Measurements from ENCODE around the gene PTCD2.

PTCD2 gene

GRCh38 chr5:72281764-72282499 lies 38.2 kb upstream of the PTCD2 start:
- H3K27ac ChIP-seq: peak overlapping the region; percentile 100
- peak overlapping the region; percentile 86 for H3K9ac ChIP-seq (ENCODE audit: insufficient read length)
- H3K9me3 ChIP-seq (ENCODE audit: low read depth, low read length): no peaks in the 10 kb centered on the region
- peaks cover 30% of the 10 kb centered on the region for H3K36me3 ChIP-seq (ENCODE audit: insufficient read depth, low read length)
- peak overlapping the region; percentile 68 for H3K4me3 ChIP-seq
- DNase-seq (ENCODE audit: low read depth, low spot score): peak; percentile 96
- TF ChIP-seq FOXP2 (optimal IDR thresholded peaks at IDR 0.05; ENCODE audit: control extremely low read depth, extremely low read length, insufficient read depth): no peak
- no peak for TF ChIP-seq EZH2 (IDR thresholded peaks at IDR 0.05)
- TF ChIP-seq POLR2AphosphoS5 (IDR thresholded peaks at IDR 0.05; ENCODE audit: borderline replicate concordance, low read depth, low read length): peak; percentile 60; the same call in 1 of the 2 replicates

- Histone ChIP-seq H3K27ac (peak overlapping the region; percentile 100), H3K36me3 (ENCODE audit: insufficient read depth, low read length) (peaks cover 32% of the 10 kb centered on the region), H3K9me3 (ENCODE audit: low read depth, low read length) (no peaks in the 10 kb centered on the region), H3K9ac (ENCODE audit: insufficient read length) (peak overlapping the region; percentile 86), H3K4me3 (peak overlapping the region; percentile 68)
- no peak for TF ChIP-seq FOXP2 (optimal IDR thresholded peaks at IDR 0.05; ENCODE audit: control extremely low read depth, extremely low read length, insufficient read depth)
- TF ChIP-seq POLR2AphosphoS5 (IDR thresholded peaks at IDR 0.05; ENCODE audit: borderline replicate concordance, low read depth, low read length): no peak
- no peak for TF ChIP-seq EZH2 (IDR thresholded peaks at IDR 0.05)
- peak; percentile 16 for DNase-seq (ENCODE audit: low read depth, low spot score)
Measured at GRCh38 chr5:72282878-72283277, 37.3 kb upstream of the PTCD2 start.

- TF ChIP-seq POLR2AphosphoS5 (IDR thresholded peaks at IDR 0.05; ENCODE audit: borderline replicate concordance, low read depth, low read length) (no peak), EZH2 (IDR thresholded peaks at IDR 0.05) (no peak)
- peaks cover 31% of the 10 kb centered on the region for H3K36me3 ChIP-seq (ENCODE audit: insufficient read depth, low read length)
- H3K4me3 ChIP-seq: no peak overlapping the region; the same call in 1 of the 2 replicates
- H3K27ac ChIP-seq: peak overlapping the region; percentile 100
- no peaks in the 10 kb centered on the region for H3K9me3 ChIP-seq (ENCODE audit: low read depth, low read length)
- no peak for DNase-seq (ENCODE audit: low read depth, low spot score)
- peak overlapping the region; percentile 86 for H3K9ac ChIP-seq (ENCODE audit: insufficient read length)
Measured at GRCh38 chr5:72283358-72283757, 36.8 kb upstream of the PTCD2 start.

GRCh38 chr5:72284559-72285423 lies 35.4 kb upstream of the PTCD2 start:
- no peak for DNase-seq (ENCODE audit: low read depth, low spot score)
- H3K36me3 ChIP-seq (ENCODE audit: insufficient read depth, low read length): peaks cover 21% of the 10 kb centered on the region
- no peak overlapping the region for H3K4me3 ChIP-seq
- TF ChIP-seq POLR2AphosphoS5 (IDR thresholded peaks at IDR 0.05; ENCODE audit: borderline replicate concordance, low read depth, low read length) (no peak), EZH2 (IDR thresholded peaks at IDR 0.05) (no peak), FOXP2 (optimal IDR thresholded peaks at IDR 0.05; ENCODE audit: control extremely low read depth, extremely low read length, insufficient read depth) (no peak)
- H3K9me3 ChIP-seq (ENCODE audit: low read depth, low read length): no peaks in the 10 kb centered on the region
- peak overlapping the region; percentile 100 for H3K27ac ChIP-seq
- no peak overlapping the region for H3K9ac ChIP-seq (ENCODE audit: insufficient read length)

DNA sequence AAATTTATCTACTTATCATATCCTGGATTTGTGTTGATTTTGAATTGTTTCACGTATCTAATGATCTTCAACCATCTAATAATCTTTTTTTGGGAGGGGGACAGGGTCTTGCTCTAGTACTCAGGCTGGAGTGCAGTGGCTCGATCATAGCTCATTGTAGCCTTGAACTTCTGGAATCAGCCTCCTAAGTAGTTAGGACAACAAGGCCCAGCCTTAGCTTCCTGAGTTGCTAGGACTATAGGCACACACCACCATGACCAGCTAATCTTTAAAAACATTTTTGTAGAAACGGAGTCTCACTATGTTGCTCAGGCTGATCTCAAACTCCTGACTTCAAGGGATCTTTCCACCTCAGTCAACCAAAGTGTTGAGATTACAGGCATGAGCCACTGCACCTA lies 34.8 kb upstream of the PTCD2 start:
- Histone ChIP-seq H3K9me3 (ENCODE audit: low read depth, low read length) (no peaks in the 10 kb centered on the region), H3K9ac (ENCODE audit: insufficient read length) (no peak overlapping the region), H3K27ac (peak overlapping the region; percentile 100), H3K4me3 (no peak overlapping the region), H3K36me3 (ENCODE audit: insufficient read depth, low read length) (peaks cover 27% of the 10 kb centered on the region)
- no peak for DNase-seq (ENCODE audit: low read depth, low spot score)
- TF ChIP-seq POLR2AphosphoS5 (IDR thresholded peaks at IDR 0.05; ENCODE audit: borderline replicate concordance, low read depth, low read length) (no peak), FOXP2 (optimal IDR thresholded peaks at IDR 0.05; ENCODE audit: control extremely low read depth, extremely low read length, insufficient read depth) (no peak), EZH2 (IDR thresholded peaks at IDR 0.05) (no peak)

DNA sequence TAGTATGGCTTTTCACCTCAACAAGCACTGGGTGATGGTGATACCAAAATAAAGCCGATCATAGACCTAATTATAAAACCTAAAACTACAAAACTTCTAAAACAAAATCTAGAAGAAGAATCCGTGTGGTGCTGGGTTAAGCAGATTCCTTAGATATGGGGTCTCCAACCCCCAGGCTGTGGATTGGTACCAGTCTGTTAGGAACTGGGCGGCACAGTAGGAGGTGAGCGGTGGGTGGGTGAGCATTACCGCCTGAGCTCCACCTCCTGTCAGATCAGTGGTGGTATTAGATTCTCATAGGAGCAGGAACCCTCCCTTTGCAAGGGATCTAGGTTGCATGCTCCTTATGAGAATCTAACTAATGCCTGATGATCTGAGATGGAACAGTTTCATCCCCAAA lies 33.4 kb upstream of the PTCD2 start:
- no peak overlapping the region for H3K27ac ChIP-seq
- DNase-seq (ENCODE audit: low read depth, low spot score): no peak
- no peak overlapping the region for H3K4me3 ChIP-seq
- TF ChIP-seq POLR2AphosphoS5 (IDR thresholded peaks at IDR 0.05; ENCODE audit: borderline replicate concordance, low read depth, low read length) (no peak), EZH2 (IDR thresholded peaks at IDR 0.05) (no peak), FOXP2 (optimal IDR thresholded peaks at IDR 0.05; ENCODE audit: control extremely low read depth, extremely low read length, insufficient read depth) (no peak)
- no peak overlapping the region for H3K9ac ChIP-seq (ENCODE audit: insufficient read length)
- H3K36me3 ChIP-seq (ENCODE audit: insufficient read depth, low read length): peaks cover 27% of the 10 kb centered on the region
- no peaks in the 10 kb centered on the region for H3K9me3 ChIP-seq (ENCODE audit: low read depth, low read length)

GRCh38 chr5:72288924-72289323 lies 31.2 kb upstream of the PTCD2 start:
- H3K27ac ChIP-seq: peak overlapping the region; percentile 57; the same call in 1 of the 2 replicates
- peaks cover 36% of the 10 kb centered on the region for H3K36me3 ChIP-seq (ENCODE audit: insufficient read depth, low read length)
- H3K9me3 ChIP-seq (ENCODE audit: low read depth, low read length): no peaks in the 10 kb centered on the region
- DNase-seq (ENCODE audit: low read depth, low spot score): no peak
- no peak overlapping the region for H3K4me3 ChIP-seq
- no peak for TF ChIP-seq EZH2 (IDR thresholded peaks at IDR 0.05)
- no peak for TF ChIP-seq POLR2AphosphoS5 (IDR thresholded peaks at IDR 0.05; ENCODE audit: borderline replicate concordance, low read depth, low read length)
- no peak for TF ChIP-seq FOXP2 (optimal IDR thresholded peaks at IDR 0.05; ENCODE audit: control extremely low read depth, extremely low read length, insufficient read depth)
- no peak overlapping the region for H3K9ac ChIP-seq (ENCODE audit: insufficient read length)

DNA sequence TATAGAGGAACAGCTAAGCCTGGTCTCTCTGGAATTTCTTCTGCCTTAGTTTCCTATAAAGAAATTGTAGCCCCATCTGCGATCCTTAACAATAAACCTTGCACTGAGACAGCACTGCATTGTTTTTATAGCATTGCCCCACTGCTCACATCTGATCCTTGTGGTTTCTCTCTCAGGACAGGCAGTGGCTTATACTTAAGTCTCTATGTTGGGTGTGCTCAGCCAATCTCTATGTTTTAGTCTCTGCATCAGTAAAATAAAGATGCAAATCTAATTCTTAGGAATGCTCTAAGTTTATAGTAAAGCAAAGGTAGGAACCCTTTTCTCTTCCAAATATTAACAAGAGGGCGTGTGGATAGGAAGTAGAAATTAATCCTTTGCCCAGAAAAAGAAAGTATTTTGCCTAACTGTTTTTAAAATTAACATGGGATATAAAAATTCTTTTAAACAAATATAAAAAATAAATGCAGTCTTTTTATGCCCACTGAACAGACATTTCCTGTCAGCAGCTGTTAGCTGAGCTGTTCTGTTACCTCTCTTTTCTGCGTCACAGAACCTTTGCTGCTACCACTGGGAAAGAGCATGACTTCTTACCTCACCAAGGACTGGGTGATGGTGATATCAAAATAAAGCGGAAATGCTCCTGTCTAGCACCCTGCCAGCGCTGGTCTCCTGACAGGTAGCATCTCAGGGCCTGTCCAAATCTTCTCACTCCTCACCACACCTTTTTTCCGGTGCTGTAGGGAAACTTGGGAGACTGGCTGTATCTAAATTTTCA lies 29.6 kb upstream of the PTCD2 start:
- TF ChIP-seq FOXP2 (optimal IDR thresholded peaks at IDR 0.05; ENCODE audit: control extremely low read depth, extremely low read length, insufficient read depth) (no peak), POLR2AphosphoS5 (IDR thresholded peaks at IDR 0.05; ENCODE audit: borderline replicate concordance, low read depth, low read length) (no peak), EZH2 (IDR thresholded peaks at IDR 0.05) (no peak)
- DNase-seq (ENCODE audit: low read depth, low spot score): no peak
- Histone ChIP-seq H3K9me3 (ENCODE audit: low read depth, low read length) (no peaks in the 10 kb centered on the region), H3K27ac (peak overlapping the region; percentile 73), H3K4me3 (no peak overlapping the region), H3K9ac (ENCODE audit: insufficient read length) (no peak overlapping the region), H3K36me3 (ENCODE audit: insufficient read depth, low read length) (peaks cover 52% of the 10 kb centered on the region)

Data from SK-N-MC (cell line).